ENCODE data around the gene PSTPIP1. TPM values are rescaled to one million over a fixed set of nuclear protein-coding genes. Genes with fewer than 3 reads are reported as not detected.

The PSTPIP1 gene
- total RNA-seq, 1 experiment from 2014 or later, result not detected

DNA sequence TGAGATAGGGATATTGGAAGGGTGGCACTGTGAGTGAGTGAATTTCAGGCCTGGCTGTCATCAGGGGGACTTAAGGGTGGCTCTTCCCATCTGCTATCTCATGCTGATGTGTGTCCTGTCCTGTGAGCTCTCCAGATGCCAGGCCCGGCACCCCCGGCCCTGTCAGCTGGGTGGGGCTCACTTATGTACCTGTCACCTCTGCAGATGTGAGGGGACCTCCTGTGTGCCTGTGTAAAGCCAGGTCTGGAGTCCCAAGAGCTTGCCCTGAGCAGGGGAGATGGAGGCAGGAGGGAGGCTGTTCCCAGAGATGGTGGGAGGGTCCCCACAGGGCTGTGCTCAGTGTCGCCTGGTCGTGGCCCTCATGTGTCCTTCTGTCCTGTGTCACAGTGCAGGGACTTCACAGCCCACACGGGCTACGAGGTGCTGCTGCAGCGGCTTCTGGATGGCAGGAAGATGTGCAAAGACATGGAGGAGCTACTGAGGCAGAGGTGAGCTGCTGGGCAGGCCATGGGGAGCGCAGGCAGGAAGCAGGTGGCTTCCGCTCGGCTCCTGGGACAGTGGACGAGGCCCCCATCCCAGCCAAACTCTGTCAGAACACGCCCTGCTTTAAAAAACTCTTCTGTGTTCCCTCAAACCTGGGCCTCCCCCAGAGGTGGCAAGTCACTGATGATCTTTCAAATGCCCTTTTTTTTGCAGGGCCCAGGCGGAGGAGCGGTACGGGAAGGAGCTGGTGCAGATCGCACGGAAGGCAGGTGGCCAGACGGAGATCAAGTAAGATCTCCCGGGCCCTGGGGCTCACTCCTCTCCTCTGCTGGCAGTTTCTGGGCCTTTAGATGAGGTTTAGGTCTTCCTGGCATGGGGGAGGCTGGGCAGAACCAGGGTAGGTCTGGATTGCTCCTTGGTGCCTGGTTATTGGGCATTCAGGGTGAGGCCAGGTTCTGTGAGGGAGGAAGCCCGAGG lies 23.1 kb downstream of the PSTPIP1 start:
- Histone ChIP-seq H3K9me2 (replicated peaks; ENCODE audit: low read length) (no peaks in the 10 kb centered on the region), H3K79me2 (ENCODE audit: low read length) (no peaks in the 10 kb centered on the region), H3F3A (ENCODE audit: low read length, unreplicated experiment) (no peaks in the 10 kb centered on the region), H3K9ac (ENCODE audit: low read length) (no peak overlapping the region), H3K4me2 (ENCODE audit: low read length) (no peak overlapping the region), H2AFZ (ENCODE audit: low read length) (no peak overlapping the region), H3K36me3 (ENCODE audit: low read depth, low read length) (no peaks in the 10 kb centered on the region), H4K20me1 (ENCODE audit: low read length) (no peaks in the 10 kb centered on the region), H3K4me1 (ENCODE audit: insufficient read depth, low read length) (peaks cover 6% of the 10 kb centered on the region; the same call in 1 of the 2 replicates), H3K27ac (ENCODE audit: low read length) (no peak overlapping the region), H3K4me3 (ENCODE audit: low read length) (no peak overlapping the region), H3K9me3 (ENCODE audit: low read length) (no peaks in the 10 kb centered on the region), H3K27me3 (ENCODE audit: low read length) (no peaks in the 10 kb centered on the region)
- ATAC-seq, result no peak
- ChIA-PET POLR2A (ENCODE audit: unreplicated experiment) (no interaction called here), CTCF (no interaction called here)
- intact Hi-C loops (cut with micrococcal nuclease), result no loop called here
- no TSS peak for BruUV-seq (replicated peaks)
- DNase-seq, result no peak
- TF ChIP-seq, protein P1, sequence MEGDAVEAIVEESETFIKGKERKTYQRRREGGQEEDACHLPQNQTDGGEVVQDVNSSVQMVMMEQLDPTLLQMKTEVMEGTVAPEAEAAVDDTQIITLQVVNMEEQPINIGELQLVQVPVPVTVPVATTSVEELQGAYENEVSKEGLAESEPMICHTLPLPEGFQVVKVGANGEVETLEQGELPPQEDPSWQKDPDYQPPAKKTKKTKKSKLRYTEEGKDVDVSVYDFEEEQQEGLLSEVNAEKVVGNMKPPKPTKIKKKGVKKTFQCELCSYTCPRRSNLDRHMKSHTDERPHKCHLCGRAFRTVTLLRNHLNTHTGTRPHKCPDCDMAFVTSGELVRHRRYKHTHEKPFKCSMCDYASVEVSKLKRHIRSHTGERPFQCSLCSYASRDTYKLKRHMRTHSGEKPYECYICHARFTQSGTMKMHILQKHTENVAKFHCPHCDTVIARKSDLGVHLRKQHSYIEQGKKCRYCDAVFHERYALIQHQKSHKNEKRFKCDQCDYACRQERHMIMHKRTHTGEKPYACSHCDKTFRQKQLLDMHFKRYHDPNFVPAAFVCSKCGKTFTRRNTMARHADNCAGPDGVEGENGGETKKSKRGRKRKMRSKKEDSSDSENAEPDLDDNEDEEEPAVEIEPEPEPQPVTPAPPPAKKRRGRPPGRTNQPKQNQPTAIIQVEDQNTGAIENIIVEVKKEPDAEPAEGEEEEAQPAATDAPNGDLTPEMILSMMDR (conservative IDR thresholded peaks at IDR 0.05; ENCODE audit: low read depth, low read length), result no peak
- TF ChIP-seq EZH2phosphoT487 (IDR thresholded peaks at IDR 0.05; ENCODE audit: borderline replicate concordance, low read length), result no peak
- TF ChIP-seq EZH2 (IDR thresholded peaks at IDR 0.05; ENCODE audit: low read length, unreplicated experiment), result no peak

DNA sequence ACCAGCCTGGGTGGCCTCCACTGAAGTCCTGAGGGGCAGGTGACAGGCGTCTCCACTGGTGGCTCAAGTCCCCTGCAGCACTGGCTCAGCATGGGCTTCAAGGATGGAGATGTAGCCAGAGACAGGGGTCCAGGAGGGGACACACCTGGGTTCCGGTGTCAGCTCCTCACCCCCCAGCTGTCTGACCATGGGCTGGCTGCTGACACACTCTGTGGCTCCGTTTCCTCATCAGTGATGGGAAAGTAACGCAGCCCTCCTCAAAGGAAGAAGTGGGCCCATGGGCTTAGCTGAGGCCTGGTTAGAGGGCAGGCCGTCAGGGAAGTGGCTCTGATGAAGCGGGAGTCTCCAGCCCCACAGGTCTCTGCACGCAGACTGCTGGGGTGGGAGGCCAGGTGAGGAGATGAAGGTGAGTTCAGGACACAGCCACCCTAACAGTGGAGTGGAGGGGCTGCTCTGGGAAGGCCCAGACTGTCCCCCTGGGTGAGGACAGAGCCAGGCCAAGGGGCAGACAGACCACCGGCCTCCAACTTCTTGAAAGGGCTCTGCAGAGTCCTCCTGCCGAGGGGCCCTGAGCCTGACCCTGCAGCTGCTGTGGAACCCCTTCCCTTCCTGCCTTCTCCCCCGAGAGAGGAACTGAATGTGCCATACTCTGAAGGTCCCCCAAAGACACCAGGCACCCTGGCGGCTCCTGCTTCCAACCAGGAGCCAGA lies 24.0 kb downstream of the PSTPIP1 start:
- H3K4me3 ChIP-seq (ENCODE audit: low read length), result no peak overlapping the region
- no peaks in the 10 kb centered on the region for H4K20me1 ChIP-seq (ENCODE audit: low read length)
- DNase-seq, result no peak
- H3K9me3 ChIP-seq (ENCODE audit: low read length), result no peaks in the 10 kb centered on the region
- H3F3A ChIP-seq (ENCODE audit: low read length, unreplicated experiment), result no peaks in the 10 kb centered on the region
- peaks cover 6% of the 10 kb centered on the region; the same call in 1 of the 2 replicates for H3K4me1 ChIP-seq (ENCODE audit: insufficient read depth, low read length)
- H2AFZ ChIP-seq (ENCODE audit: low read length), result no peak overlapping the region
- no peak overlapping the region for H3K4me2 ChIP-seq (ENCODE audit: low read length)
- no TSS peak for BruUV-seq (replicated peaks)
- H3K9me2 ChIP-seq (replicated peaks; ENCODE audit: low read length), result no peaks in the 10 kb centered on the region
- H3K79me2 ChIP-seq (ENCODE audit: low read length), result no peaks in the 10 kb centered on the region
- intact Hi-C loops (cut with micrococcal nuclease), result no loop called here
- ATAC-seq, result no peak
- H3K9ac ChIP-seq (ENCODE audit: low read length), result no peak overlapping the region
- H3K36me3 ChIP-seq (ENCODE audit: low read depth, low read length), result no peaks in the 10 kb centered on the region
- no peaks in the 10 kb centered on the region for H3K27me3 ChIP-seq (ENCODE audit: low read length)
- TF ChIP-seq EZH2phosphoT487 (IDR thresholded peaks at IDR 0.05; ENCODE audit: borderline replicate concordance, low read length) (no peak), EZH2 (IDR thresholded peaks at IDR 0.05; ENCODE audit: low read length, unreplicated experiment) (no peak)
- TF ChIP-seq, protein P1 (conservative IDR thresholded peaks at IDR 0.05; ENCODE audit: low read depth, low read length), result no peak
- no peak overlapping the region for H3K27ac ChIP-seq (ENCODE audit: low read length)
- POLR2A ChIA-PET (ENCODE audit: unreplicated experiment), result no interaction called here
- CTCF ChIA-PET, result no interaction called here
